Thyroid gland (tissue), 4 donors: ENCODE results near the gene WWC2. TPM values are rescaled to one million over a fixed set of nuclear protein-coding genes. Genes with fewer than 3 reads are reported as not detected.

Experiments
- DNase-seq, 2 donors: peaks; one replicate each; pipeline ENCODE4 v3.0.0-alpha.2; 2019
- H3K27ac ChIP-seq, 3 donors: fragments of 200-600 bp; sonication (generic); 1 replicate in 2 of 3; 2 replicates in 1 of 3; pipeline ENCODE4 v1.5.1; 2016 to 2019; ENCODE audit warnings: mild to moderate bottlenecking in 1 of 3, moderate library complexity in 1 of 3
- H3K27me3 ChIP-seq: fragments of 200-600 bp; sonication (generic); one replicate; pipeline ENCODE4 v1.5.1; 2019
- H3K36me3 ChIP-seq, 2 donors: fragments of 200-600 bp; sonication (generic); one replicate each; pipeline ENCODE4 v1.5.1; 2016 to 2019
- H3K4me1 ChIP-seq, 2 donors: fragments of 200-600 bp; sonication (generic); one replicate each; pipeline ENCODE4 v1.5.1; 2017 to 2019
- H3K4me3 ChIP-seq, 3 donors: fragments of 200-600 bp; sonication (generic); replicated peaks in 1 of 3; 1 replicate in 2 of 3; 2 replicates in 1 of 3; pipeline ENCODE4 v1.5.1; 2016; ENCODE audit warnings: mild to moderate bottlenecking in 1 of 3
- H3K9me3 ChIP-seq: fragments of 200-600 bp; sonication (generic); one replicate; pipeline ENCODE4 v1.5.1; 2017
- POLR2A ChIP-seq, 2 donors: fragments of 450-650 bp; IDR thresholded peaks; one replicate each; pipeline ENCODE4 v1.6.1; 2017; ENCODE audit warnings: antibody characterized with exemption in 2 of 2, mild to moderate bottlenecking in 2 of 2, moderate library complexity in 1 of 2
- WGBS, 2 donors: methylation state at CpG; one replicate each; pipeline ENCODE4 v1.1.5; 2017; 5-methylcytosine and 5-hydroxymethylcytosine counted together
- intact Hi-C: fragments of 100-400 bp; cut with DNase I; formaldehyde crosslinking; loops from one replicate; pipeline ENCODE4 v1.15.1; 2023
- total RNA-seq, 4 donors: library from RNA; depleted of rRNA; stranded (reverse); fragments of >200 nt; gene quantifications; one replicate each; pipeline ENCODE4 v1.2.3, GENCODE V29; 2016
- TF ChIP-seq, protein P1 (sequence below), 6 experiments: fragments of 200-600 bp in 3 of 6; fragments of 450-650 bp in 3 of 6; sonication (generic) in 3 of 6; IDR thresholded peaks; one replicate each; pipeline ENCODE4 v1.5.1; 2016 to 2019; ENCODE audit warnings: antibody characterized with exemption in 6 of 6, mild to moderate bottlenecking in 2 of 6, inconsistent platforms in 1 of 6, moderate library complexity in 1 of 6

WWC2 gene
- total RNA-seq, 4 donors from 2014 or later = 44.6 to 87.4 (median 53.5) TPM

GRCh38 chr4:183240581-183241321 is 141.7 kb downstream of the WWC2 start:
- Histone ChIP-seq H3K36me3 (peaks cover 6 to 10% of the 10 kb centered on the region in 2 donors), H3K27ac (no peak overlapping the region), H3K4me1 (no peaks in the 10 kb centered on the region), H3K27me3 (no peaks in the 10 kb centered on the region), H3K9me3 (no peaks in the 10 kb centered on the region), H3K4me3 (no peak overlapping the region)
- 77% methylated on average over 12 to 15 of the region's 15 CpGs for WGBS, 2 donors
- peak in 1 of 2 donors; percentile 19 for DNase-seq
- TF ChIP-seq POLR2A (IDR thresholded peaks at IDR 0.05) = no peak
- TF ChIP-seq, protein P1, sequence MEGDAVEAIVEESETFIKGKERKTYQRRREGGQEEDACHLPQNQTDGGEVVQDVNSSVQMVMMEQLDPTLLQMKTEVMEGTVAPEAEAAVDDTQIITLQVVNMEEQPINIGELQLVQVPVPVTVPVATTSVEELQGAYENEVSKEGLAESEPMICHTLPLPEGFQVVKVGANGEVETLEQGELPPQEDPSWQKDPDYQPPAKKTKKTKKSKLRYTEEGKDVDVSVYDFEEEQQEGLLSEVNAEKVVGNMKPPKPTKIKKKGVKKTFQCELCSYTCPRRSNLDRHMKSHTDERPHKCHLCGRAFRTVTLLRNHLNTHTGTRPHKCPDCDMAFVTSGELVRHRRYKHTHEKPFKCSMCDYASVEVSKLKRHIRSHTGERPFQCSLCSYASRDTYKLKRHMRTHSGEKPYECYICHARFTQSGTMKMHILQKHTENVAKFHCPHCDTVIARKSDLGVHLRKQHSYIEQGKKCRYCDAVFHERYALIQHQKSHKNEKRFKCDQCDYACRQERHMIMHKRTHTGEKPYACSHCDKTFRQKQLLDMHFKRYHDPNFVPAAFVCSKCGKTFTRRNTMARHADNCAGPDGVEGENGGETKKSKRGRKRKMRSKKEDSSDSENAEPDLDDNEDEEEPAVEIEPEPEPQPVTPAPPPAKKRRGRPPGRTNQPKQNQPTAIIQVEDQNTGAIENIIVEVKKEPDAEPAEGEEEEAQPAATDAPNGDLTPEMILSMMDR (IDR thresholded peaks at IDR 0.05) = no peak
- intact Hi-C loops = no loop called here

- TF ChIP-seq, protein P1 (IDR thresholded peaks at IDR 0.05) = no peak
- TF ChIP-seq POLR2A (IDR thresholded peaks at IDR 0.05) = no peak
- Histone ChIP-seq H3K9me3 (no peaks in the 10 kb centered on the region), H3K4me3 (no peak overlapping the region), H3K36me3 (peaks cover 6 to 12% of the 10 kb centered on the region in 2 donors), H3K27me3 (no peaks in the 10 kb centered on the region), H3K4me1 (no peaks in the 10 kb centered on the region), H3K27ac (no peak overlapping the region)
- no peak for DNase-seq
- intact Hi-C loops = no loop called here
- 87 to 92% methylated on average over 4 of the region's 4 CpGs for WGBS, 2 donors
Measured at GRCh38 chr4:183241322-183241640, 142.2 kb downstream of the WWC2 start.

GRCh38 chr4:183241721-183242151 is 142.7 kb downstream of the WWC2 start:
- H3K36me3 ChIP-seq = peaks cover 6 to 12% of the 10 kb centered on the region in 2 donors
- H3K27me3 ChIP-seq = no peaks in the 10 kb centered on the region
- no peaks in the 10 kb centered on the region for H3K9me3 ChIP-seq
- no peaks in the 10 kb centered on the region for H3K4me1 ChIP-seq
- H3K4me3 ChIP-seq = no peak overlapping the region
- intact Hi-C loops = no loop called here
- WGBS, 2 donors = 92 to 93% methylated on average over 6 of the region's 6 CpGs
- H3K27ac ChIP-seq = no peak overlapping the region
- TF ChIP-seq, protein P1 (IDR thresholded peaks at IDR 0.05) = no peak
- TF ChIP-seq POLR2A (IDR thresholded peaks at IDR 0.05) = no peak
- no peak for DNase-seq

DNA sequence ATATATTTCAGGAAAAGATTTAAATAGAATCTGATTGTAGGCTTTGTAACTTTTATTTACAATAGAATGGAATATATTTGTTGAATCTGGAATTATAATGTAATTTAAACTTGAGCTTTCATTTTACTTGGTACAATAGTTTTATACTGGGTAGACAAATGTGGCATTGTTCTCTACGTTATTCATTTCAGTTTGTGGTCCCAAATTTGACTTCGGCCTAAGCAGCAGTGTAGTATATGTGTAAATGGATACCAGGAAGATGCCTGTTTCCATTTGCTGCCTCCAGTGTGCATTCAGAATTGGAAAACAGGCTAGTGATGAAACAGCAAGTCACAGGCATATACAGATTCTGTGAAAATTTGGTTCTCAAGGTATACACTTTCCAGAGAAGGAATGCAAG is 143.2 kb downstream of the WWC2 start:
- Histone ChIP-seq H3K4me3 (no peak overlapping the region), H3K27ac (no peak overlapping the region), H3K36me3 (peaks cover 6 to 12% of the 10 kb centered on the region in 2 donors), H3K27me3 (no peaks in the 10 kb centered on the region), H3K9me3 (no peaks in the 10 kb centered on the region), H3K4me1 (no peaks in the 10 kb centered on the region)
- 88 to 95% methylated on average over 2 of the region's 2 CpGs for whole genome bisulfite sequencing, 2 donors
- TF ChIP-seq, protein P1 (IDR thresholded peaks at IDR 0.05) = no peak
- no peak for TF ChIP-seq POLR2A (IDR thresholded peaks at IDR 0.05)
- no peak for DNase-seq
- intact Hi-C loops = no loop called here

- TF ChIP-seq POLR2A (IDR thresholded peaks at IDR 0.05) = no peak
- TF ChIP-seq, protein P1 (IDR thresholded peaks at IDR 0.05) = no peak
- intact Hi-C loops = no loop called here
- no peak overlapping the region for H3K4me3 ChIP-seq
- no peak overlapping the region for H3K27ac ChIP-seq
- H3K9me3 ChIP-seq = no peaks in the 10 kb centered on the region
- H3K4me1 ChIP-seq = no peaks in the 10 kb centered on the region
- no peaks in the 10 kb centered on the region for H3K27me3 ChIP-seq
- no peak for DNase-seq
- H3K36me3 ChIP-seq = peaks cover 6 to 12% of the 10 kb centered on the region in 2 donors
- WGBS, 2 donors = 88 to 91% methylated on average over 8 of the region's 8 CpGs
Measured at GRCh38 chr4:183244019-183244418, 145.0 kb downstream of the WWC2 start.
